Chondrocyte (in vitro differentiated cells): Measurements from ENCODE around the gene EN2. TPM values are rescaled to one million over a fixed set of nuclear protein-coding genes. Genes with fewer than 3 reads are reported as not detected.
A peak's percentile ranks its signal among the peaks of the same experiment; 100 is the strongest.

Experiments used
- DNase-seq: peaks from one replicate; pipeline ENCODE4 v3.0.0; 2021; ENCODE audit warnings: mixed read lengths, low spot score
- H3K27ac Mint-ChIP-seq: one replicate; pipeline ENCODE4 v1.8.0; 2021; ENCODE audit warnings: mild to moderate bottlenecking, moderate library complexity, mixed read lengths; ENCODE audit not compliant: unreplicated experiment
- H3K27me3 Mint-ChIP-seq: 2 replicates; pipeline ENCODE4 v1.8.0; 2021; ENCODE audit warnings: low read depth, mixed read lengths
- H3K36me3 Mint-ChIP-seq: 2 replicates; pipeline ENCODE4 v1.8.0; 2021; ENCODE audit warnings: low read depth, mixed read lengths
- H3K4me1 Mint-ChIP-seq: 2 replicates; pipeline ENCODE4 v1.8.0; 2021; ENCODE audit warnings: low read depth, mild to moderate bottlenecking, mixed read lengths
- H3K4me3 Mint-ChIP-seq: one replicate; pipeline ENCODE4 v1.8.0; 2021; ENCODE audit warnings: mild to moderate bottlenecking, moderate library complexity, mixed read lengths; ENCODE audit not compliant: unreplicated experiment
- H3K9me3 Mint-ChIP-seq: 2 replicates; pipeline ENCODE4 v1.8.0; 2021; ENCODE audit warnings: low read depth, mixed read lengths
- CTCF ChIP-seq: fragments of 200-600 bp; sonication (generic); IDR thresholded peaks from 2 replicates; pipeline ENCODE4 v1.5.0; 2021; ENCODE audit warnings: antibody characterized with exemption, mild to moderate bottlenecking, moderate library complexity
- total RNA-seq: library from RNA; stranded (reverse); gene quantifications from 3 replicates; pipeline ENCODE4 v1.2.1, GENCODE V29; 2021

EN2 gene
- total RNA-seq, 1 donor from 2014 or later: 0.15 TPM

GRCh38 chr7:155466814-155467733 is 9.1 kb downstream of the EN2 start:
- Mint-ChIP-seq H3K36me3 (no peaks in the 10 kb centered on the region), H3K27ac (no peak overlapping the region), H3K4me1 (peaks cover 11% of the 10 kb centered on the region), H3K9me3 (no peaks in the 10 kb centered on the region), H3K27me3 (peaks cover 70% of the 10 kb centered on the region), H3K4me3 (no peak overlapping the region)
- DNase-seq: no peak
- peak; percentile 30 for TF ChIP-seq CTCF

GRCh38 chr7:155467846-155468784 is 10.2 kb downstream of the EN2 start:
- no peak for DNase-seq
- H3K27ac Mint-ChIP-seq: no peak overlapping the region
- H3K4me1 Mint-ChIP-seq: peaks cover 21% of the 10 kb centered on the region
- peaks cover 66% of the 10 kb centered on the region for H3K27me3 Mint-ChIP-seq
- no peaks in the 10 kb centered on the region for H3K9me3 Mint-ChIP-seq
- peak overlapping the region; percentile 44 for H3K4me3 Mint-ChIP-seq
- no peak for TF ChIP-seq CTCF
- H3K36me3 Mint-ChIP-seq: no peaks in the 10 kb centered on the region

- Mint-ChIP-seq H3K4me1 (peaks cover 24% of the 10 kb centered on the region), H3K4me3 (no peak overlapping the region)
These were observed 10.8 kb downstream of the EN2 start for GRCh38 chr7:155468785-155469148.

GRCh38 chr7:155469311-155470185 is 11.6 kb downstream of the EN2 start:
- no peak for DNase-seq
- TF ChIP-seq CTCF: no peak
- Mint-ChIP-seq H3K27ac (no peak overlapping the region), H3K27me3 (peaks cover 60% of the 10 kb centered on the region), H3K9me3 (no peaks in the 10 kb centered on the region), H3K36me3 (no peaks in the 10 kb centered on the region), H3K4me3 (no peak overlapping the region), H3K4me1 (peaks cover 24% of the 10 kb centered on the region)

More at GRCh38 chr7:155468785-155469148, 10.8 kb downstream of the EN2 start:
- TF ChIP-seq CTCF: no peak
- H3K9me3 Mint-ChIP-seq: no peaks in the 10 kb centered on the region
- H3K27ac Mint-ChIP-seq: no peak overlapping the region
- no peak for DNase-seq
- H3K36me3 Mint-ChIP-seq: no peaks in the 10 kb centered on the region
- peaks cover 60% of the 10 kb centered on the region for H3K27me3 Mint-ChIP-seq
